ENCODE data around the gene LRP6.

GRCh38 chr12:12273291-12273957, 6.6 kb upstream of the LRP6 start:
- no peak for TF ChIP-seq EZH2 (IDR thresholded peaks at IDR 0.05; ENCODE audit: low read depth, unreplicated experiment)
- TF ChIP-seq, protein P1, sequence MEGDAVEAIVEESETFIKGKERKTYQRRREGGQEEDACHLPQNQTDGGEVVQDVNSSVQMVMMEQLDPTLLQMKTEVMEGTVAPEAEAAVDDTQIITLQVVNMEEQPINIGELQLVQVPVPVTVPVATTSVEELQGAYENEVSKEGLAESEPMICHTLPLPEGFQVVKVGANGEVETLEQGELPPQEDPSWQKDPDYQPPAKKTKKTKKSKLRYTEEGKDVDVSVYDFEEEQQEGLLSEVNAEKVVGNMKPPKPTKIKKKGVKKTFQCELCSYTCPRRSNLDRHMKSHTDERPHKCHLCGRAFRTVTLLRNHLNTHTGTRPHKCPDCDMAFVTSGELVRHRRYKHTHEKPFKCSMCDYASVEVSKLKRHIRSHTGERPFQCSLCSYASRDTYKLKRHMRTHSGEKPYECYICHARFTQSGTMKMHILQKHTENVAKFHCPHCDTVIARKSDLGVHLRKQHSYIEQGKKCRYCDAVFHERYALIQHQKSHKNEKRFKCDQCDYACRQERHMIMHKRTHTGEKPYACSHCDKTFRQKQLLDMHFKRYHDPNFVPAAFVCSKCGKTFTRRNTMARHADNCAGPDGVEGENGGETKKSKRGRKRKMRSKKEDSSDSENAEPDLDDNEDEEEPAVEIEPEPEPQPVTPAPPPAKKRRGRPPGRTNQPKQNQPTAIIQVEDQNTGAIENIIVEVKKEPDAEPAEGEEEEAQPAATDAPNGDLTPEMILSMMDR (conservative IDR thresholded peaks at IDR 0.05; ENCODE audit: low read depth in 2 of 2) = no peak
- TF ChIP-seq, protein P2, sequence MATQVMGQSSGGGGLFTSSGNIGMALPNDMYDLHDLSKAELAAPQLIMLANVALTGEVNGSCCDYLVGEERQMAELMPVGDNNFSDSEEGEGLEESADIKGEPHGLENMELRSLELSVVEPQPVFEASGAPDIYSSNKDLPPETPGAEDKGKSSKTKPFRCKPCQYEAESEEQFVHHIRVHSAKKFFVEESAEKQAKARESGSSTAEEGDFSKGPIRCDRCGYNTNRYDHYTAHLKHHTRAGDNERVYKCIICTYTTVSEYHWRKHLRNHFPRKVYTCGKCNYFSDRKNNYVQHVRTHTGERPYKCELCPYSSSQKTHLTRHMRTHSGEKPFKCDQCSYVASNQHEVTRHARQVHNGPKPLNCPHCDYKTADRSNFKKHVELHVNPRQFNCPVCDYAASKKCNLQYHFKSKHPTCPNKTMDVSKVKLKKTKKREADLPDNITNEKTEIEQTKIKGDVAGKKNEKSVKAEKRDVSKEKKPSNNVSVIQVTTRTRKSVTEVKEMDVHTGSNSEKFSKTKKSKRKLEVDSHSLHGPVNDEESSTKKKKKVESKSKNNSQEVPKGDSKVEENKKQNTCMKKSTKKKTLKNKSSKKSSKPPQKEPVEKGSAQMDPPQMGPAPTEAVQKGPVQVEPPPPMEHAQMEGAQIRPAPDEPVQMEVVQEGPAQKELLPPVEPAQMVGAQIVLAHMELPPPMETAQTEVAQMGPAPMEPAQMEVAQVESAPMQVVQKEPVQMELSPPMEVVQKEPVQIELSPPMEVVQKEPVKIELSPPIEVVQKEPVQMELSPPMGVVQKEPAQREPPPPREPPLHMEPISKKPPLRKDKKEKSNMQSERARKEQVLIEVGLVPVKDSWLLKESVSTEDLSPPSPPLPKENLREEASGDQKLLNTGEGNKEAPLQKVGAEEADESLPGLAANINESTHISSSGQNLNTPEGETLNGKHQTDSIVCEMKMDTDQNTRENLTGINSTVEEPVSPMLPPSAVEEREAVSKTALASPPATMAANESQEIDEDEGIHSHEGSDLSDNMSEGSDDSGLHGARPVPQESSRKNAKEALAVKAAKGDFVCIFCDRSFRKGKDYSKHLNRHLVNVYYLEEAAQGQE (IDR thresholded peaks at IDR 0.05; ENCODE audit: unreplicated experiment) = no peak
- no peak for TF ChIP-seq CREB1 (CRISPR knock-in tag; IDR thresholded peaks at IDR 0.05; ENCODE audit: low read depth)
- TF ChIP-seq POLR2AphosphoS5 (IDR thresholded peaks at IDR 0.05; ENCODE audit: low read depth) = no peak
- no peak for TF ChIP-seq EZH2phosphoT487 (IDR thresholded peaks at IDR 0.05; ENCODE audit: unreplicated experiment)
- TF ChIP-seq, protein P3, sequence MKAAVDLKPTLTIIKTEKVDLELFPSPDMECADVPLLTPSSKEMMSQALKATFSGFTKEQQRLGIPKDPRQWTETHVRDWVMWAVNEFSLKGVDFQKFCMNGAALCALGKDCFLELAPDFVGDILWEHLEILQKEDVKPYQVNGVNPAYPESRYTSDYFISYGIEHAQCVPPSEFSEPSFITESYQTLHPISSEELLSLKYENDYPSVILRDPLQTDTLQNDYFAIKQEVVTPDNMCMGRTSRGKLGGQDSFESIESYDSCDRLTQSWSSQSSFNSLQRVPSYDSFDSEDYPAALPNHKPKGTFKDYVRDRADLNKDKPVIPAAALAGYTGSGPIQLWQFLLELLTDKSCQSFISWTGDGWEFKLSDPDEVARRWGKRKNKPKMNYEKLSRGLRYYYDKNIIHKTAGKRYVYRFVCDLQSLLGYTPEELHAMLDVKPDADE (IDR thresholded peaks at IDR 0.05) = no peak
- TF ChIP-seq JUNB (IDR thresholded peaks at IDR 0.05; ENCODE audit: unreplicated experiment) = no peak
